HG03558 (cell line): Measurements from ENCODE around the gene ACAD8.
"Not testable (repeated sequence)": the region's sequence is repeated elsewhere in the genome, so short reads cannot be mapped to it uniquely, and the experiment has no call there.

Experiments used
- ATAC-seq: cut with Tn5 transposase; IDR thresholded peaks from one replicate; pipeline ENCODE4 v1.9.1; 2021; ENCODE audit warnings: moderate number of reproducible peaks; ENCODE audit not compliant: unreplicated experiment; ENCODE audit errors: extremely low read depth

The ACAD8 gene

GRCh38 chr11:134264966-134265764 is 11.8 kb downstream of the ACAD8 start:
- ATAC-seq: no peak

- no peak for ATAC-seq
These were observed 13.1 kb downstream of the ACAD8 start for GRCh38 chr11:134266440-134266839.

GRCh38 chr11:134266841-134267251 is 13.5 kb downstream of the ACAD8 start:
- ATAC-seq: no peak

- ATAC-seq: no peak
These were observed 14.1 kb downstream of the ACAD8 start for GRCh38 chr11:134267461-134267860.

GRCh38 chr11:134267966-134268365 is 14.6 kb downstream of the ACAD8 start:
- ATAC-seq: no peak

- ATAC-seq: no peak
These were observed 16.9 kb downstream of the ACAD8 start for GRCh38 chr11:134270250-134270714.

GRCh38 chr11:134271978-134272377 is 18.6 kb downstream of the ACAD8 start:
- ATAC-seq: no peak

GRCh38 chr11:134272381-134273316 is 19.3 kb downstream of the ACAD8 start:
- no peak for ATAC-seq

- no peak for ATAC-seq
These were observed 19.9 kb downstream of the ACAD8 start for GRCh38 chr11:134273317-134273712.

GRCh38 chr11:134275188-134275533 is 21.8 kb downstream of the ACAD8 start:
- ATAC-seq: no peak

- no peak for ATAC-seq
These were observed 22.4 kb downstream of the ACAD8 start, which contains the start of gene GLB1L3 for GRCh38 chr11:134275534-134276395. Gene GLB1L3 (plus strand): TSS chr11:134276379. CDS start chr11:134276741, 362 bp downstream.

- no peak for ATAC-seq
These were observed 23.2 kb downstream of the ACAD8 start for GRCh38 chr11:134276396-134277182.

GRCh38 chr11:134277183-134278001 is 24.0 kb downstream of the ACAD8 start:
- ATAC-seq: no peak

- ATAC-seq: no peak
These were observed 25.0 kb downstream of the ACAD8 start for GRCh38 chr11:134278356-134278755.

GRCh38 chr11:134281635-134282034 is 28.3 kb downstream of the ACAD8 start:
- not testable (repeated sequence) for ATAC-seq

- ATAC-seq: no peak
These were observed 29.0 kb downstream of the ACAD8 start for GRCh38 chr11:134282121-134283045.

GRCh38 chr11:134283461-134284230 is 30.3 kb downstream of the ACAD8 start:
- no peak for ATAC-seq
